ENCODE measurements around the gene GPX6.

The GPX6 gene

DNA sequence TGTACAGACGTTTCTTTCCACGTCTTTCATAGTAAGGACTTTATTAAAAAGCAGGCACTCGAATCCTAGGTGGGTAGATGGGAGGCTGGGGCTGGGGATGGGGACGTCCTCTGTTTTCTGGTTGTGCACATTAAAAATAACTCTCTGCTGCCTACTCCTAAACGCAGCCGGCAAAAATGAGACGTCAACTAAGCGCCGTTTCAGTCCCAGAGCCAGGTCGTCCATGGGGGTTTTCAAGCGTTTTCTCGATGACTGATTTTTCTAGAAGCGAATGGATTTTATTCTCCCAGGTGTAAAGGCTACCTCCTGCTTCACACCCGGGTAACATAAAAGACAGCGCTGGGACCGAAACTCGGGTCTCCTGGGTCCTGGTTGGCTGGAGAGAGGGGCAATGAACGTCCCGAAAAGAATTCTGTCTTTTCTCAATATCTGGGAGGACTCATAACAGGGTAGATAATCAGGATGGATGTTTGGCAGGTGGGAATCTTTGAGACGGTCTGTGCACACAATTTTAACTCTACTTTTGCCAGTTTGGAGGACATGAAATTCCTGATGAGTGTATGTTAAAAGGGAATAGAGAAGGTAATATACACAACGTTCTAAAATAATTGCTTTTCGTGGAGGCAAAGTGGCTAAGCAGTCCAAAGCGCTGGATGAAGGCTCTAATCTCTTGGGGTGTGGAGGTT is 25.2 kb downstream of the GPX6 start:
- H3K27me3 ChIP-seq (replicated peaks; ENCODE audit: control insufficient read depth, insufficient read depth, low read length): no peaks in the 10 kb centered on the region
- TF ChIP-seq CTCF (IDR thresholded peaks at IDR 0.05; ENCODE audit: insufficient read depth, low read length, poor library complexity, severe bottlenecking): no peak
- H3K4me3 ChIP-seq (replicated peaks; ENCODE audit: low read depth, low read length): peak overlapping the region; percentile 54
- DNase-seq (ENCODE audit: extremely low read depth, insufficient read length): peak; percentile 22
- H3K36me3 ChIP-seq (ENCODE audit: control insufficient read depth, insufficient read depth, low read length): no peaks in the 10 kb centered on the region

- Histone ChIP-seq H3K36me3 (ENCODE audit: control insufficient read depth, insufficient read depth, low read length) (no peaks in the 10 kb centered on the region), H3K27me3 (replicated peaks; ENCODE audit: control insufficient read depth, insufficient read depth, low read length) (no peaks in the 10 kb centered on the region), H3K4me3 (replicated peaks; ENCODE audit: low read depth, low read length) (peak overlapping the region; percentile 54)
- no peak for TF ChIP-seq CTCF (IDR thresholded peaks at IDR 0.05; ENCODE audit: insufficient read depth, low read length, poor library complexity, severe bottlenecking)
- peak; percentile 79 for DNase-seq (ENCODE audit: extremely low read depth, insufficient read length)
These were observed 26.0 kb downstream of the GPX6 start for GRCh38 chr6:28489366-28490204.

DNA sequence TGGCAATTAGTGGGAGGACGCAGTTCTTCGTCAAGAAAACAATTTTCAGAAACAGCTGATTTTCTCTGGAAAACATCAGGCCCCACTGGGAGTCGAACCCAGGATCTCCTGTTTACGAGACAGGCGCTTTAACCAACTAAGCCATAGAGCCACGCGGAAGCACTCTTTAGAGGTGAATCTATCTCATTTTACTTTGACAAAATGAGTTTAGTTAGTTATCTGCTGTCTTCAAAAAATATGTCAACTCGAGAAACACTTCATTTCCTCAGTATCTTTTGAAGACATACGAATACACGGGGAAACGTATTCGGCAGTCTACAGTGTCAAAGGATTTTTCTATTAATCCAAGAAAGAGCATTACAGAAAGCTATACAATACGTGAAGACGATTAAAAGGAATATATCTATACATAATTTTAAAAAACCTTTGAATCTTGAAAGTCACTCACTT is 26.7 kb downstream of the GPX6 start:
- H3K4me3 ChIP-seq (replicated peaks; ENCODE audit: low read depth, low read length): peak overlapping the region; percentile 54
- no peaks in the 10 kb centered on the region for H3K27me3 ChIP-seq (replicated peaks; ENCODE audit: control insufficient read depth, insufficient read depth, low read length)
- peak; percentile 43 for DNase-seq (ENCODE audit: extremely low read depth, insufficient read length)
- H3K36me3 ChIP-seq (ENCODE audit: control insufficient read depth, insufficient read depth, low read length): no peaks in the 10 kb centered on the region
- no peak for TF ChIP-seq CTCF (IDR thresholded peaks at IDR 0.05; ENCODE audit: insufficient read depth, low read length, poor library complexity, severe bottlenecking)

DNA sequence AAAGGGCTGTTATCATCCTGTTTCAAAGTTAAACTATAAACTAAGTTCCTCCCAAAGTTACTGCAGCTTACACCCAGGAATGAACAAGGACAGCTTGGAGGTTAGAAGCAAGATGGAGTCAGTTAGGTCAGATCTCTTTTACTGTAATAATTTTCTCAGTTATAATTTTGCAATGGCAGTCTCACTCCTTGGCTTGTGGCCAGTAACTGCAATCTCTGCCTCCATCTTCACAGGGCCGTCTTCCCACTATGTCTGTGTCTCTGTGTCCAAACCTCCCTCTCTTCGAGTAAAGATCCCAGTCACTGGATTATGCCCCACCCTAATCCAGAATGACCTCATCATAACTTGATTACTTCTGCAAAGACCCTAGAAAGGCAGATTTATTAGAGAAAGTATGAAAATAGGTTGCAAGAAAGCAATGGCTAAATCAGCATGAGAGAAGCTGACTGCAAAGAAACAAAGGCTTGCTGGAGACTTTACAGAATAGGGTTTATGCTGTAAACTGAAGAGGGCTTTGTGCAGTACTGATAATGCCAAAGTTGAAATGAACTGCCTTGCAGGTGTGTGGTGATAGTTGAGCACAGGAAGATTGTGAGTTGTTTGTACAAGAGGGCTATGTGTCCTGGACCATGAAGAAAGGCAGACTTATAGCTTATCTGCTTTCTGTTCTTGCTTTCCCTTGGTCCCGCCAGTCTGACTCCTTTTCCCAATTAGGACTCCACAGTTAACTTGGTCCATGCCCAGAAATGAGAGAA is 28.4 kb downstream of the GPX6 start:
- no peak overlapping the region for H3K4me3 ChIP-seq (replicated peaks; ENCODE audit: low read depth, low read length)
- no peaks in the 10 kb centered on the region for H3K36me3 ChIP-seq (ENCODE audit: control insufficient read depth, insufficient read depth, low read length)
- DNase-seq (ENCODE audit: extremely low read depth, insufficient read length): no peak
- no peaks in the 10 kb centered on the region; the same call in 1 of the 2 replicates for H3K27me3 ChIP-seq (replicated peaks; ENCODE audit: control insufficient read depth, insufficient read depth, low read length)
- TF ChIP-seq CTCF (IDR thresholded peaks at IDR 0.05; ENCODE audit: insufficient read depth, low read length, poor library complexity, severe bottlenecking): no peak

- no peak for TF ChIP-seq CTCF (IDR thresholded peaks at IDR 0.05; ENCODE audit: insufficient read depth, low read length, poor library complexity, severe bottlenecking)
- Histone ChIP-seq H3K27me3 (replicated peaks; ENCODE audit: control insufficient read depth, insufficient read depth, low read length) (no peaks in the 10 kb centered on the region; the same call in 1 of the 2 replicates), H3K36me3 (ENCODE audit: control insufficient read depth, insufficient read depth, low read length) (no peaks in the 10 kb centered on the region), H3K4me3 (replicated peaks; ENCODE audit: low read depth, low read length) (no peak overlapping the region)
- no peak for DNase-seq (ENCODE audit: extremely low read depth, insufficient read length)
These were observed 29.1 kb downstream of the GPX6 start for GRCh38 chr6:28486533-28486932.

Measured in GM06990 (cell line).